Loucy (cell line): ENCODE measurements around the gene ZNF394.
A peak's percentile ranks its signal among the peaks of the same experiment; 100 is the strongest.

Source experiments
- H2AFZ ChIP-seq: fragments of 200-600 bp; sonication (generic); 2 replicates; pipeline ENCODE4 v1.6.0; 2016; ENCODE audit warnings: antibody characterized with exemption, mild to moderate bottlenecking, low read length, moderate library complexity
- H3F3A ChIP-seq: fragments of 200-600 bp; 2 replicates; pipeline ENCODE4 v1.6.0; 2016; ENCODE audit warnings: antibody characterized with exemption, low read depth, mild to moderate bottlenecking
- H3K27me3 ChIP-seq: fragments of 200-600 bp; sonication (generic); 2 replicates; pipeline ENCODE4 v1.6.1; 2014; ENCODE audit warnings: low read length, mild to moderate bottlenecking; ENCODE audit not compliant: insufficient read depth, poor library complexity, severe bottlenecking
- H3K36me3 ChIP-seq: fragments of 200-600 bp; sonication (generic); 2 replicates; pipeline ENCODE4 v1.6.1; 2016; ENCODE audit warnings: low read length; ENCODE audit not compliant: insufficient read depth
- H3K4me1 ChIP-seq: fragments of 200-600 bp; sonication (generic); 2 replicates; pipeline ENCODE4 v1.5.1; 2014; ENCODE audit warnings: low read length, mild to moderate bottlenecking; ENCODE audit not compliant: insufficient read depth, poor library complexity, severe bottlenecking
- H3K4me2 ChIP-seq: fragments of 200-600 bp; sonication (generic); 2 replicates; pipeline ENCODE4 v1.6.0; 2014; ENCODE audit warnings: antibody characterized with exemption, low read length, low read depth, mild to moderate bottlenecking; ENCODE audit not compliant: poor library complexity, severe bottlenecking
- H3K4me3 ChIP-seq: fragments of 200-600 bp; sonication (generic); 2 replicates; pipeline ENCODE4 v1.5.1; 2014; ENCODE audit warnings: low read length, mild to moderate bottlenecking, mixed read lengths; ENCODE audit not compliant: poor library complexity, severe bottlenecking
- H3K79me2 ChIP-seq: fragments of 200-600 bp; sonication (generic); 2 replicates; pipeline ENCODE4 v1.6.1; 2014; ENCODE audit warnings: low read length; ENCODE audit not compliant: insufficient read depth
- H3K9ac ChIP-seq: fragments of 200-600 bp; sonication (generic); 2 replicates; pipeline ENCODE4 v1.6.0; 2014; ENCODE audit warnings: mild to moderate bottlenecking, low read depth, low read length, moderate library complexity; ENCODE audit not compliant: poor library complexity, severe bottlenecking
- H3K9me2 ChIP-seq: fragments of 200-600 bp; sonication (generic); replicated peaks from 2 replicates; pipeline ENCODE4 v1.6.1; 2016; ENCODE audit warnings: low read depth, low read length, mixed read lengths
- H3K9me3 ChIP-seq: fragments of 200-600 bp; sonication (generic); 2 replicates; pipeline ENCODE4 v1.6.1; 2014; ENCODE audit warnings: mild to moderate bottlenecking, antibody characterized with exemption, low read length, low read depth; ENCODE audit not compliant: insufficient read depth
- H4K20me1 ChIP-seq: fragments of 200-600 bp; sonication (generic); 2 replicates; pipeline ENCODE4 v1.6.0; 2014; ENCODE audit warnings: antibody characterized with exemption, low read length, mild to moderate bottlenecking; ENCODE audit not compliant: insufficient read depth, poor library complexity, severe bottlenecking
- CTCF ChIP-seq: fragments of 200-600 bp; sonication (generic); conservative IDR thresholded peaks from 2 replicates; pipeline ENCODE4 v1.5.1; 2014; ENCODE audit warnings: mild to moderate bottlenecking, antibody characterized with exemption, low read length
- EZH2phosphoT487 ChIP-seq: fragments of 200-600 bp; IDR thresholded peaks from 2 replicates; pipeline ENCODE4 v1.6.1; 2018; ENCODE audit warnings: antibody characterized with exemption, mild to moderate bottlenecking, moderate library complexity, borderline replicate concordance

ZNF394 gene

GRCh38 chr7:99497766-99498545 is 2.1 kb downstream of the ZNF394 start:
- no peaks in the 10 kb centered on the region for H3K27me3 ChIP-seq
- no peaks in the 10 kb centered on the region for H3K9me2 ChIP-seq
- peak overlapping the region; percentile 91 for H3K9ac ChIP-seq
- no peak for TF ChIP-seq EZH2phosphoT487
- no peak for TF ChIP-seq CTCF
- peaks cover 21% of the 10 kb centered on the region for H3K4me1 ChIP-seq
- peak overlapping the region; percentile 90 for H3K4me2 ChIP-seq
- peaks cover 5% of the 10 kb centered on the region; the same call in 1 of the 2 replicates for H3K9me3 ChIP-seq
- peaks cover 14% of the 10 kb centered on the region for H3K36me3 ChIP-seq
- H3F3A ChIP-seq, result no peaks in the 10 kb centered on the region
- peaks cover 32% of the 10 kb centered on the region for H4K20me1 ChIP-seq
- no peak overlapping the region for H2AFZ ChIP-seq
- peak overlapping the region; percentile 99 for H3K4me3 ChIP-seq
- H3K79me2 ChIP-seq, result peaks cover 64% of the 10 kb centered on the region

GRCh38 chr7:99493823-99494222 is 6.3 kb downstream of the ZNF394 start:
- peaks cover 16% of the 10 kb centered on the region for H3K4me1 ChIP-seq
- H4K20me1 ChIP-seq, result peaks cover 23% of the 10 kb centered on the region
- no peak overlapping the region for H3K4me3 ChIP-seq
- peaks cover 5% of the 10 kb centered on the region; the same call in 1 of the 2 replicates for H3K9me3 ChIP-seq
- peaks cover 42% of the 10 kb centered on the region for H3K79me2 ChIP-seq
- H3K4me2 ChIP-seq, result no peak overlapping the region
- no peak for TF ChIP-seq CTCF
- no peak for TF ChIP-seq EZH2phosphoT487
- no peaks in the 10 kb centered on the region for H3F3A ChIP-seq
- no peak overlapping the region for H2AFZ ChIP-seq
- no peaks in the 10 kb centered on the region for H3K27me3 ChIP-seq
- H3K36me3 ChIP-seq, result peaks cover 17% of the 10 kb centered on the region
- no peaks in the 10 kb centered on the region for H3K9me2 ChIP-seq
- H3K9ac ChIP-seq, result no peak overlapping the region

GRCh38 chr7:99490878-99491277 is 9.2 kb downstream of the ZNF394 start:
- H3K4me2 ChIP-seq, result no peak overlapping the region
- TF ChIP-seq EZH2phosphoT487, result no peak
- 0 out of 2 replicates have a peak, but pooled peaks have one; percentile 9 for TF ChIP-seq CTCF
- no peaks in the 10 kb centered on the region for H3K4me1 ChIP-seq
- peaks cover 15% of the 10 kb centered on the region for H3K79me2 ChIP-seq
- H3F3A ChIP-seq, result no peaks in the 10 kb centered on the region
- peaks cover 5% of the 10 kb centered on the region; the same call in 1 of the 2 replicates for H3K9me3 ChIP-seq
- H3K36me3 ChIP-seq, result peaks cover 17% of the 10 kb centered on the region
- H2AFZ ChIP-seq, result no peak overlapping the region
- H4K20me1 ChIP-seq, result no peaks in the 10 kb centered on the region
- H3K9ac ChIP-seq, result no peak overlapping the region
- no peak overlapping the region for H3K4me3 ChIP-seq
- no peaks in the 10 kb centered on the region for H3K9me2 ChIP-seq
- no peaks in the 10 kb centered on the region for H3K27me3 ChIP-seq
